B cell (primary cell): ENCODE measurements around the gene UNCX.

Experiments
- EZH2 ChIP-seq: IDR thresholded peaks from 2 replicates; pipeline ENCODE4 v1.6.1; 2012; ENCODE audit warnings: borderline replicate concordance, low read depth, mild to moderate bottlenecking, moderate library complexity, low read length; ENCODE audit not compliant: insufficient read depth, poor library complexity, severe bottlenecking
- TF ChIP-seq, protein P1 (sequence below): fragments of 200-600 bp; IDR thresholded peaks from one replicate; pipeline ENCODE4 v1.8.0; 2022; ENCODE audit warnings: antibody characterized with exemption, mild to moderate bottlenecking

DNA sequence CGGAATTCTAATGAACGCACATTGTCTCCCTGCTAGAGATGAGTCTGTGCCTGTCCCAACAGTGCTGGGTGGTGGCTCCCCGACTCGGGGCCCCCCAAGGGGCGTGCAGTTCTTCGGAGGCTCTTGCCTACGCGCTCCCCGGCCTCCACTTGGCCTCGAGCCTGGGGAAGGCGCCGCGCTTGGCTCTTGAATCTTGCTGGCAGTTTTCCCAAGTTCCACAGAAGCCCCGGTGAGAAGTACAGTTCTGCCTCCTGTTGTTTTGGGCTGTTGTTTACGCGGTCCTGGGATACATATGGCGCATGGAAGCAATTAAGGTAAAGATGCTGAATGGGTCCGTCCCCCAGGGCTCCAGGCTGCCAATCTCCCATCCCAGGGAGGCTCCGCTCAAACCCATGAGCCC lies 32.6 kb upstream of the UNCX start:
- TF ChIP-seq, protein P1, sequence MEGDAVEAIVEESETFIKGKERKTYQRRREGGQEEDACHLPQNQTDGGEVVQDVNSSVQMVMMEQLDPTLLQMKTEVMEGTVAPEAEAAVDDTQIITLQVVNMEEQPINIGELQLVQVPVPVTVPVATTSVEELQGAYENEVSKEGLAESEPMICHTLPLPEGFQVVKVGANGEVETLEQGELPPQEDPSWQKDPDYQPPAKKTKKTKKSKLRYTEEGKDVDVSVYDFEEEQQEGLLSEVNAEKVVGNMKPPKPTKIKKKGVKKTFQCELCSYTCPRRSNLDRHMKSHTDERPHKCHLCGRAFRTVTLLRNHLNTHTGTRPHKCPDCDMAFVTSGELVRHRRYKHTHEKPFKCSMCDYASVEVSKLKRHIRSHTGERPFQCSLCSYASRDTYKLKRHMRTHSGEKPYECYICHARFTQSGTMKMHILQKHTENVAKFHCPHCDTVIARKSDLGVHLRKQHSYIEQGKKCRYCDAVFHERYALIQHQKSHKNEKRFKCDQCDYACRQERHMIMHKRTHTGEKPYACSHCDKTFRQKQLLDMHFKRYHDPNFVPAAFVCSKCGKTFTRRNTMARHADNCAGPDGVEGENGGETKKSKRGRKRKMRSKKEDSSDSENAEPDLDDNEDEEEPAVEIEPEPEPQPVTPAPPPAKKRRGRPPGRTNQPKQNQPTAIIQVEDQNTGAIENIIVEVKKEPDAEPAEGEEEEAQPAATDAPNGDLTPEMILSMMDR, result no peak
- no peak for TF ChIP-seq EZH2
